DND-41 (cell line): ENCODE results near the gene MPC1.

Source experiments
- ATAC-seq: fragments of 200-7000 bp; cut with Tn5 transposase; 3 replicates; pipeline ENCODE4 v1.9.1; 2021; ENCODE audit warnings: low read depth; ENCODE audit not compliant: insufficient read depth
- DNase-seq: peaks from one replicate; pipeline ENCODE4 v3.0.0-alpha.2; 2020
- H2AFZ ChIP-seq: 2 replicates; pipeline ENCODE4 v1.6.0; 2012; ENCODE audit warnings: low read depth, low read length
- H3K27ac ChIP-seq: 2 replicates; pipeline ENCODE4 v1.5.1; 2012; ENCODE audit warnings: low read length, inconsistent platforms
- H3K27me3 ChIP-seq: fragments of 200-600 bp; sonication (generic); 2 replicates; pipeline ENCODE4 v1.6.0; 2012; ENCODE audit warnings: low read length, mild to moderate bottlenecking, inconsistent platforms; ENCODE audit not compliant: insufficient read depth, poor library complexity
- H3K36me3 ChIP-seq: 2 replicates; pipeline ENCODE4 v1.5.1; 2012; ENCODE audit warnings: low read length, inconsistent platforms; ENCODE audit not compliant: insufficient read depth
- H3K4me1 ChIP-seq: 2 replicates; pipeline ENCODE4 v1.5.1; 2012; ENCODE audit warnings: mild to moderate bottlenecking, low read length; ENCODE audit not compliant: insufficient read depth
- H3K4me2 ChIP-seq: 2 replicates; pipeline ENCODE4 v1.6.0; 2012; ENCODE audit warnings: mild to moderate bottlenecking, moderate library complexity, low read length, inconsistent platforms; ENCODE audit not compliant: insufficient read depth
- H3K4me3 ChIP-seq, 2 experiments: fragments of 200-600 bp in 1 of 2; shearing (Covaris generic) in 1 of 2; 2 replicates each; pipeline ENCODE4 v1.5.1; 2012 to 2016; ENCODE audit warnings: inconsistent platforms in 2 of 2, low read length in 2 of 2, mild to moderate bottlenecking in 2 of 2, low read depth in 1 of 2, moderate library complexity in 1 of 2
- H3K79me2 ChIP-seq: 2 replicates; pipeline ENCODE4 v1.6.0; 2012; ENCODE audit warnings: low read length, inconsistent platforms; ENCODE audit not compliant: insufficient read depth
- H3K9ac ChIP-seq: 2 replicates; pipeline ENCODE4 v1.6.0; 2012; ENCODE audit warnings: low read depth, mild to moderate bottlenecking, inconsistent platforms, low read length, moderate library complexity
- H3K9me3 ChIP-seq: 2 replicates; pipeline ENCODE4 v1.5.1; 2012; ENCODE audit warnings: low read length, moderate library complexity, mild to moderate bottlenecking, inconsistent platforms; ENCODE audit not compliant: insufficient read depth, severe bottlenecking
- H4K20me1 ChIP-seq: 2 replicates; pipeline ENCODE4 v1.6.0; 2012; ENCODE audit warnings: low read length; ENCODE audit not compliant: insufficient read depth
- CTCF ChIP-seq: IDR thresholded peaks from 2 replicates; pipeline ENCODE4 v1.5.1; 2012; ENCODE audit warnings: borderline replicate concordance, low read length, moderate library complexity, mild to moderate bottlenecking; ENCODE audit not compliant: poor library complexity, severe bottlenecking; ENCODE audit errors: extremely low read depth
- EZH2 ChIP-seq: IDR thresholded peaks from 3 replicates; pipeline ENCODE4 v1.6.1; 2012; ENCODE audit warnings: borderline replicate concordance, low read depth, mild to moderate bottlenecking, moderate library complexity, low read length, inconsistent platforms; ENCODE audit not compliant: severe bottlenecking

Gene MPC1

GRCh38 chr6:166397849-166398248, 15.1 kb upstream of the MPC1 start:
- DNase-seq, result no peak
- no peaks in the 10 kb centered on the region for H3K36me3 ChIP-seq
- no peak overlapping the region for H3K27ac ChIP-seq
- no peak overlapping the region for H3K4me3 ChIP-seq
- no peaks in the 10 kb centered on the region for H3K79me2 ChIP-seq
- 0 out of 2 replicates have a peak, but pooled peaks cover 3% of the 10 kb centered on the region for H3K4me1 ChIP-seq
- peaks cover 4% of the 10 kb centered on the region for H3K9me3 ChIP-seq
- H2AFZ ChIP-seq, result no peak overlapping the region
- H3K4me2 ChIP-seq, result no peak overlapping the region
- no peak for TF ChIP-seq EZH2
- no peak for TF ChIP-seq CTCF
- H3K9ac ChIP-seq, result no peak overlapping the region
- H3K27me3 ChIP-seq, result no peaks in the 10 kb centered on the region
- H4K20me1 ChIP-seq, result no peaks in the 10 kb centered on the region
- no peak for ATAC-seq

GRCh38 chr6:166395778-166396177, 13.0 kb upstream of the MPC1 start:
- no peak overlapping the region for H3K4me2 ChIP-seq
- H3K4me1 ChIP-seq, result 0 out of 2 replicates have a peak, but pooled peaks cover 2% of the 10 kb centered on the region
- H4K20me1 ChIP-seq, result no peaks in the 10 kb centered on the region
- no peak overlapping the region for H3K27ac ChIP-seq
- no peaks in the 10 kb centered on the region for H3K27me3 ChIP-seq
- no peak overlapping the region for H3K9ac ChIP-seq
- no peaks in the 10 kb centered on the region for H3K36me3 ChIP-seq
- TF ChIP-seq CTCF, result no peak
- no peak for TF ChIP-seq EZH2
- H3K4me3 ChIP-seq, result no peak overlapping the region
- H3K79me2 ChIP-seq, result no peaks in the 10 kb centered on the region
- no peak overlapping the region for H2AFZ ChIP-seq
- no peak for DNase-seq
- ATAC-seq, result no peak
- peaks cover 4% of the 10 kb centered on the region for H3K9me3 ChIP-seq

GRCh38 chr6:166395351-166395750, 12.6 kb upstream of the MPC1 start:
- Histone ChIP-seq H3K9me3 (peaks cover 4% of the 10 kb centered on the region), H2AFZ (no peak overlapping the region), H3K4me1 (no peaks in the 10 kb centered on the region), H3K27ac (no peak overlapping the region), H4K20me1 (no peaks in the 10 kb centered on the region), H3K79me2 (no peaks in the 10 kb centered on the region), H3K36me3 (no peaks in the 10 kb centered on the region), H3K9ac (no peak overlapping the region), H3K27me3 (no peaks in the 10 kb centered on the region), H3K4me3 (no peak overlapping the region), H3K4me2 (no peak overlapping the region)
- ATAC-seq, result no peak
- TF ChIP-seq EZH2 (no peak), CTCF (no peak)
- DNase-seq, result no peak
